Uterus (tissue), 4 donors: ENCODE results near the gene SF3B2. TPM values are rescaled to one million over a fixed set of nuclear protein-coding genes. Genes with fewer than 3 reads are reported as not detected.

Experiments
- DNase-seq, 2 donors: peaks; one replicate each; pipeline ENCODE4 v3.0.0-alpha.2; 2019 to 2020
- H3K27ac ChIP-seq, 2 donors: fragments of 200-600 bp; sonication (generic); 1 replicate in 1 of 2; 2 replicates in 1 of 2; pipeline ENCODE4 v1.5.1; 2016 to 2018
- H3K27me3 ChIP-seq, 2 donors: fragments of 200-600 bp; sonication (generic); one replicate each; pipeline ENCODE4 v1.5.1; 2018 to 2019; ENCODE audit warnings: control low read depth in 1 of 2
- H3K36me3 ChIP-seq, 2 donors: fragments of 200-600 bp; sonication (generic); one replicate each; pipeline ENCODE4 v1.5.1; 2019; ENCODE audit warnings: control low read depth in 1 of 2
- H3K4me1 ChIP-seq, 2 donors: fragments of 200-600 bp; sonication (generic); one replicate each; pipeline ENCODE4 v1.5.1; 2018 to 2019; ENCODE audit warnings: control low read depth in 1 of 2
- H3K4me3 ChIP-seq, 2 donors: fragments of 200-600 bp; sonication (generic); 1 replicate in 1 of 2; 2 replicates in 1 of 2; pipeline ENCODE4 v1.5.1; 2018 to 2019; ENCODE audit warnings: mild to moderate bottlenecking in 1 of 2
- H3K9me3 ChIP-seq, 2 donors: fragments of 200-600 bp; sonication (generic); one replicate each; pipeline ENCODE4 v1.5.1; 2019; ENCODE audit warnings: control low read depth in 1 of 2
- CTCF ChIP-seq, 4 experiments: fragments of 200-600 bp in 2 of 4; fragments of 450-650 bp in 2 of 4; sonication (generic) in 2 of 4; IDR thresholded peaks; one replicate each; pipeline ENCODE4 v1.5.1; 2016 to 2019; ENCODE audit warnings: antibody characterized with exemption in 4 of 4, mild to moderate bottlenecking in 2 of 4, moderate library complexity in 1 of 4
- POLR2A ChIP-seq, 2 donors: fragments of 450-650 bp; IDR thresholded peaks; one replicate each; pipeline ENCODE4 v1.6.1; 2016; ENCODE audit warnings: antibody characterized with exemption in 2 of 2, mild to moderate bottlenecking in 1 of 2, moderate library complexity in 1 of 2
- intact Hi-C: fragments of 100-400 bp; cut with DNase I; formaldehyde crosslinking; loops from one replicate; pipeline ENCODE4 v1.15.1; 2023; ENCODE audit warnings: low total_unique reads
- total RNA-seq, 4 donors: library from RNA; depleted of rRNA in 3 of 4; stranded (reverse); fragments of >200 nt in 3 of 4; gene quantifications; one replicate each; pipeline versions ENCODE4 v1.1.0 to v1.2.4, GENCODE V29; 2014 to 2023
- donor health status: DM: yes; HTN: yes; CAD: no.

The SF3B2 gene
- total RNA-seq, 4 donors from 2014 or later = 59.9 to 195 (median 106) TPM

- H3K27me3 ChIP-seq = no peaks in the 10 kb centered on the region
- H3K27ac ChIP-seq = no peak overlapping the region
- TF ChIP-seq POLR2A (IDR thresholded peaks at IDR 0.05) (no peak), CTCF (IDR thresholded peaks at IDR 0.05) (no peak)
- H3K9me3 ChIP-seq = no peaks in the 10 kb centered on the region
- no peak overlapping the region for H3K4me3 ChIP-seq
- intact Hi-C loops = no loop called here
- H3K4me1 ChIP-seq = no peaks in the 10 kb centered on the region
- no peaks in the 10 kb centered on the region for H3K36me3 ChIP-seq
- no peak for DNase-seq
Measured at GRCh38 chr11:66032957-66033735, 19.0 kb upstream of the SF3B2 start.

DNA sequence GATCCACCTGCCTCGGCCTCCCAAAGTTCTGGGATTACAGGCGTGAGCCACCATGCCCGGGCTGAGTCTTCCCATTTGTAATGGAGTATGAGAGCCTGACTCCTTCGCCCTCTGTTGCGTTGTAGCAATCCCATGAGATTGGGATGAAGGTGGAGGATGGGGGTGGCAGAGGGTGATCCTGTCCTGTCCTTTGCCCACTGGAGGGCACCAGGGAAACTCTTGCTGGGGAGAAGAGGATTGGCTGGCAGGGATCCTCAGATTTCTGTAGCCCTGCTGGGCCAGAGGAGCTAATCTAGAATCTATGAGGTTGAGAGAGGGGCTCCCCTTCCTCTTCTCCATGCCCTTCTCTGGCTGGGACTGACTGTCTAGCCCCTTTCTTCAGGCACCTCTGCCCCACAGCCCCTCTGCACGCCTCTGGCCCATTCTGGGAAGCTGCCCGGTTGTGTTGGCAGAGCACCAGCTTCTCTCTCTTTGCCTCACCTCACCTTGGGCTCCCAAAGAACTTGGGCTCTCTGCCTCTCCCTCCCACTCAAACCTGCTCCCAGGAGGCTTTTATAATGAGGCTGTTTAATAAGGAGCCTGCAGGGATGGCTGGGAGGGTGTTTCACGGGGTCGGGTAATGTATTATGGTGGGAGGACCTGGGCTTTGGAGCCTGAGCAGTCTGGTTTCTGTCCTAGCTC lies 16.4 kb upstream of the SF3B2 start:
- no peak for DNase-seq
- no peaks in the 10 kb centered on the region for H3K4me1 ChIP-seq

DNA sequence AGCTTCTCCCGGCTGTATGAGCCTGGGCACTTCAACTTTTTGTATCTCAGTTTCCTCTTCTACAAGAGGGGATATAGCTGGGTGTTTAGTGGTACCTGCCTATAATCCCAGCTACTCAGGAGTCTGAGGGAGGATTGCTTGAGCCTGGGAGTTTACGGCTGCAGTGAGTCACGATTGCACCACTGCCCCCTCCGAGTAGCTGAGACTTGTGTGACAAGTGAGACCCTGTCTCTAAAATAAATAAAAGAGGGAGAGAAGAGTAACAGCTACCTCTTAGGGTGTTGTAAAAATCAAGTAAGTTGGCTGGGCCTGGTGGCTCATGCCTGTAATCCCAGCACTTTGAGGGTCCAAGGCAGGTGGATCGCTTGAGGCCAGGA lies 15.8 kb upstream of the SF3B2 start:
- Histone ChIP-seq H3K27me3 (no peaks in the 10 kb centered on the region), H3K9me3 (no peaks in the 10 kb centered on the region)

More for the DNA sequence above, 16.4 kb upstream of the SF3B2 start:
- no peak overlapping the region for H3K4me3 ChIP-seq
- H3K27me3 ChIP-seq = no peaks in the 10 kb centered on the region
- no peaks in the 10 kb centered on the region for H3K36me3 ChIP-seq
- no peak overlapping the region for H3K27ac ChIP-seq
- H3K9me3 ChIP-seq = no peaks in the 10 kb centered on the region
- intact Hi-C loops = no loop called here
- TF ChIP-seq CTCF (IDR thresholded peaks at IDR 0.05) (no peak), POLR2A (IDR thresholded peaks at IDR 0.05) (no peak)

DNA sequence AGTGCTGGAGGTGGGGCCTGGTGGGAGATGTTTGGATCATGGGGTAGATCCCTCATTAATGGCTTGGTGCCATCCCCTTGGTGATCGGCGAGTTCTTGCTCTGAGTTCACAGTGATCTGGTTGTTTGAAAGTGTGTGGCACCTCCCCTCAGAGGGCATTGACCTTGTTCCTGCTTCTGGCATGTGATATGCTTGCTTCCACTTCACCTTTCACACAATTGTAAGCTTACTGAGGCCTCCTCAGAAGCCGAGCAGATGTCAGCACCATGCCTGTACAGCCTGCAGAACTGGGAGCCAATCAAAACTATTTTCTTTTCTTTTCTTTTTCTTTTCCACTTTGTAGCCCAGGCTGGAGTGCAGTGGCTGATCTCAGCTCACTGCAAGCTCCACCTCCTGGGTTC lies 14.8 kb upstream of the SF3B2 start:
- Histone ChIP-seq H3K27ac (no peak overlapping the region), H3K36me3 (no peaks in the 10 kb centered on the region), H3K9me3 (no peaks in the 10 kb centered on the region), H3K4me1 (no peaks in the 10 kb centered on the region), H3K4me3 (no peak overlapping the region), H3K27me3 (no peaks in the 10 kb centered on the region)
- no peak for DNase-seq
- TF ChIP-seq CTCF (IDR thresholded peaks at IDR 0.05) = no peak
- TF ChIP-seq POLR2A (IDR thresholded peaks at IDR 0.05) = no peak
- intact Hi-C loops = no loop called here

More for the DNA sequence above, 15.8 kb upstream of the SF3B2 start:
- Histone ChIP-seq H3K4me1 (no peaks in the 10 kb centered on the region), H3K4me3 (no peak overlapping the region), H3K27ac (no peak overlapping the region), H3K36me3 (no peaks in the 10 kb centered on the region)
- no peak for DNase-seq
- intact Hi-C loops = no loop called here
- TF ChIP-seq CTCF (IDR thresholded peaks at IDR 0.05) (no peak), POLR2A (IDR thresholded peaks at IDR 0.05) (no peak)

GRCh38 chr11:66039765-66040164 lies 12.4 kb upstream of the SF3B2 start:
- intact Hi-C loops = no loop called here
- DNase-seq = no peak
- H3K27me3 ChIP-seq = no peaks in the 10 kb centered on the region
- no peak overlapping the region for H3K27ac ChIP-seq
- no peaks in the 10 kb centered on the region for H3K4me1 ChIP-seq
- no peaks in the 10 kb centered on the region for H3K9me3 ChIP-seq
- no peaks in the 10 kb centered on the region for H3K36me3 ChIP-seq
- no peak for TF ChIP-seq POLR2A (IDR thresholded peaks at IDR 0.05)
- no peak for TF ChIP-seq CTCF (IDR thresholded peaks at IDR 0.05)
- no peak overlapping the region for H3K4me3 ChIP-seq
